IMR-90 (cell line): Measurements from ENCODE around the gene GPR21.

ENCODE experiments used
- CTCF ChIP-seq: conservative IDR thresholded peaks from 2 replicates; pipeline ENCODE4 v1.5.1; 2012; ENCODE audit warnings: mild to moderate bottlenecking, low read depth, low read length, improper control_type of control experiment
- MAFK ChIP-seq: IDR thresholded peaks from 2 replicates; pipeline ENCODE4 v1.6.1; 2012; ENCODE audit warnings: low read depth, low read length, improper control_type of control experiment
- MXI1 ChIP-seq: IDR thresholded peaks from 2 replicates; pipeline ENCODE4 v1.6.1; 2012; ENCODE audit warnings: low read depth, mild to moderate bottlenecking, low read length, moderate library complexity, borderline replicate concordance
- POLR2A ChIP-seq: IDR thresholded peaks from 2 replicates; pipeline ENCODE4 v1.6.1; 2012; ENCODE audit warnings: mild to moderate bottlenecking, low read depth, low read length
- RCOR1 ChIP-seq: IDR thresholded peaks from 2 replicates; pipeline ENCODE4 v1.6.1; 2012; ENCODE audit warnings: mild to moderate bottlenecking, low read length, improper control_type of control experiment; ENCODE audit not compliant: insufficient replicate concordance
- RFX5 ChIP-seq: IDR thresholded peaks from 2 replicates; pipeline ENCODE4 v1.8.0; 2012; ENCODE audit warnings: low read depth, mild to moderate bottlenecking, low read length, moderate library complexity
- USF2 ChIP-seq: fragments of 150-350 bp; IDR thresholded peaks from 2 replicates; pipeline ENCODE4 v1.6.1; 2017; ENCODE audit warnings: mild to moderate bottlenecking, antibody characterized with exemption, low read length, low read depth

DNA sequence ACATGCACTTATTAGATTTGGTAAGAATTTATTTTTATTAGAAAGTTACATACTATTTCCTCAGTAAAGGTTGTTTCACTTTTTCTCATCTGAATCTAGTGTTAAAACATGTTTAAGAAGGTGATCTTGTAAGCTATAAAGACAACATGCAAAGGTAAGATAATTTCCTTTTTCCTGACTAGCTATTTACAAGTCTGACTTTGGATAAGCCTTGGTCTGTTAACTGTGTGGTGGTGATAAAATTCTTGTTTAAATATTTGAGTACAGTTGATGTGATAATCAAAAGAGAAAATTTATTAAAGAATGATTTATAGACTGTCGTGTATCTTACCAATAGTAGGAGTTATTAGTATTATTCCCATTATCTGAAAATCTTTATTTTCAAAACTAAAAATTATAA lies 36.9 kb upstream of the GPR21 start:
- TF ChIP-seq CTCF (no peak), MXI1 (no peak), RFX5 (no peak), RCOR1 (no peak), USF2 (no peak), POLR2A (no peak), MAFK (no peak)
